Measurements from ENCODE around the gene GJA5.
A peak's percentile ranks its signal among the peaks of the same experiment; 100 is the strongest.

Gene GJA5

GRCh38 chr1:147726168-147726567 is 34.2 kb downstream of the GJA5 start:
- peak; percentile 37 for DNase-seq (ENCODE audit: low spot score)

GRCh38 chr1:147725685-147726084 is 34.7 kb downstream of the GJA5 start:
- DNase-seq (ENCODE audit: low spot score): no peak

- peak; percentile 71 for DNase-seq (ENCODE audit: low spot score)
Observed at GRCh38 chr1:147723691-147724323, 36.6 kb downstream of the GJA5 start.

- DNase-seq (ENCODE audit: low spot score): peak; percentile 26
Observed at GRCh38 chr1:147722124-147722523, 38.3 kb downstream of the GJA5 start.

- DNase-seq (ENCODE audit: low spot score): no peak
Observed at GRCh38 chr1:147721716-147722115, 38.7 kb downstream of the GJA5 start.

GRCh38 chr1:147720557-147720956 is 39.8 kb downstream of the GJA5 start:
- no peak for DNase-seq (ENCODE audit: low spot score)

GRCh38 chr1:147719711-147720225 is 40.6 kb downstream of the GJA5 start:
- DNase-seq (ENCODE audit: low spot score): no peak

- no peak for DNase-seq (ENCODE audit: low spot score)
Observed at GRCh38 chr1:147719029-147719698, 41.2 kb downstream of the GJA5 start.

- no peak for DNase-seq (ENCODE audit: low spot score)
Observed at GRCh38 chr1:147717706-147718097, 42.7 kb downstream of the GJA5 start.

GRCh38 chr1:147717051-147717705 is 43.2 kb downstream of the GJA5 start:
- DNase-seq (ENCODE audit: low spot score): peak; percentile 32

GRCh38 chr1:147712605-147713004 is 47.8 kb downstream of the GJA5 start:
- no peak for DNase-seq (ENCODE audit: low spot score)
